GM12892 (cell line): ENCODE data around the gene SHANK3.

ENCODE experiments used
- POLR2A ChIP-seq: IDR thresholded peaks from 2 replicates; pipeline ENCODE4 v1.6.1; 2011; ENCODE audit warnings: low read depth, low read length, control low read depth
- POLR2AphosphoS5 ChIP-seq: IDR thresholded peaks from 2 replicates; pipeline ENCODE4 v1.6.1; 2011; ENCODE audit warnings: low read depth, low read length, control low read depth

- TF ChIP-seq POLR2A: no peak
- TF ChIP-seq POLR2AphosphoS5: no peak
These were observed 49.6 kb downstream of the SHANK3 start for GRCh38 chr22:50722048-50722701.
